ENCODE data around the gene PPARG.

Gene PPARG

DNA sequence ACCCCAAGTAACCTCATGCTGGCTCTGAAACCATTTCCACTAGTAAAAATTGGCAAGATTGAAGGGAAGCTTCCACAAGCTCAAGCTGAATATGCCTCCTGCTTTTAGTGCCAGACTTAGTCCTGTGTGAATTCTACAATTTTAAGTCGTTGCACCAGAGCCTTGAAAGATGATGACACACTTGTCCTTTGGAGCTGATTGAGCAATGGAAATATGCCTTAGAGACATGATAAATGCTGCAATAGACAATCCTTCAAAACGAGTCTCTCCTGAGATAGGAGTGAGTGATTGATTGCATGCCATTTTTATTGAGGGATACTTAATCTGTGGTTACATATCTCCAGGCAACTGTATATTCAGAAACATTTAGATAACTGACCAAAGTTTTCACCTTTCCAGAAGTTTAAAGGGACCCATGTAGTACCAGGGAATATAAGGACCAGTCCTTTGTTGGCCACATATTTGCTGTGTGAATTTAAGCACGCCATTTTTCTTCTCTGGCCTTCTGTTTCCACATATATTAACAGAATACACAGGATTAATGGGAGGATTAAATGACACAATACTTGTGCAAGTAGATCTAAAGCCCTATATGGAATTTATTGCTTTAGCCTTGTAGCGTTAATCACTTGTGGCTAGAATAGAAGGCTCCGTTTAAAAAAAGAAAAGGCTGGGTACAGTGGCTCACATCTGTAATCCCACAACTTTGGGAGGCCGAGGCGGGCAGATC, 65.1 kb downstream of the PPARG start:
- H3K4me1 ChIP-seq = peaks cover 4% of the 10 kb centered on the region
- no peak overlapping the region for H3K4me2 ChIP-seq (ENCODE audit: low read length)
- no peak overlapping the region for H3K4me3 ChIP-seq (ENCODE audit: low read depth, low read length)
- no peaks in the 10 kb centered on the region for H3K79me2 ChIP-seq
- TF ChIP-seq, protein P1, sequence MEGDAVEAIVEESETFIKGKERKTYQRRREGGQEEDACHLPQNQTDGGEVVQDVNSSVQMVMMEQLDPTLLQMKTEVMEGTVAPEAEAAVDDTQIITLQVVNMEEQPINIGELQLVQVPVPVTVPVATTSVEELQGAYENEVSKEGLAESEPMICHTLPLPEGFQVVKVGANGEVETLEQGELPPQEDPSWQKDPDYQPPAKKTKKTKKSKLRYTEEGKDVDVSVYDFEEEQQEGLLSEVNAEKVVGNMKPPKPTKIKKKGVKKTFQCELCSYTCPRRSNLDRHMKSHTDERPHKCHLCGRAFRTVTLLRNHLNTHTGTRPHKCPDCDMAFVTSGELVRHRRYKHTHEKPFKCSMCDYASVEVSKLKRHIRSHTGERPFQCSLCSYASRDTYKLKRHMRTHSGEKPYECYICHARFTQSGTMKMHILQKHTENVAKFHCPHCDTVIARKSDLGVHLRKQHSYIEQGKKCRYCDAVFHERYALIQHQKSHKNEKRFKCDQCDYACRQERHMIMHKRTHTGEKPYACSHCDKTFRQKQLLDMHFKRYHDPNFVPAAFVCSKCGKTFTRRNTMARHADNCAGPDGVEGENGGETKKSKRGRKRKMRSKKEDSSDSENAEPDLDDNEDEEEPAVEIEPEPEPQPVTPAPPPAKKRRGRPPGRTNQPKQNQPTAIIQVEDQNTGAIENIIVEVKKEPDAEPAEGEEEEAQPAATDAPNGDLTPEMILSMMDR (IDR thresholded peaks at IDR 0.05) = no peak
- no peaks in the 10 kb centered on the region for H3K27me3 ChIP-seq (ENCODE audit: control insufficient read depth, insufficient read depth, low read length)
- no peaks in the 10 kb centered on the region for H3K36me3 ChIP-seq (ENCODE audit: control insufficient read depth, insufficient read depth, low read length)
- no peak overlapping the region for H2AFZ ChIP-seq
- H3K27ac ChIP-seq = no peak overlapping the region
- no peaks in the 10 kb centered on the region for H3K9me3 ChIP-seq (ENCODE audit: control insufficient read depth, low read length)
- H3K9ac ChIP-seq = no peak overlapping the region

DNA sequence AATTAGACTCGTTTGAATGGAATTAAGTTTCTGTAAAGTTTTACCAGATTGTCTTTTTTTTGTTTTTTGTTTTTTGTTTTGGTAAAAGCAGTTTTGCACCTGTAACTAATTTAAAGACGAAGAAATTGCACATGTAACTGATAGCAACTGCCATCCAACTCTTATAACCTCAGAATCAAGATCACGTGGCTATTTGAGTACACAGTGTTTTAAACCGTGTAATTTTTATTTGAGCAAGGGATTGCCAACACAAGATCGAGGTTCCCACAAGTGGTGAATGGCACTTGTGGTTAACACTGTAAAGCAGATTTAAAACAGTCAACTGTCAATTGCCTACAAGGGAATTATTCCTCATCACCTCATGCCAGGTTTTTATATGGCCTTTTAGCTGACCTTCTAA, 67.3 kb downstream of the PPARG start:
- H3K4me2 ChIP-seq (ENCODE audit: low read length) = no peak overlapping the region
- H3K4me1 ChIP-seq = peaks cover 4% of the 10 kb centered on the region
- no peaks in the 10 kb centered on the region for H3K9me3 ChIP-seq (ENCODE audit: control insufficient read depth, low read length)
- peaks cover 2% of the 10 kb centered on the region for H3K79me2 ChIP-seq
- no peak overlapping the region for H2AFZ ChIP-seq
- TF ChIP-seq, protein P1 (IDR thresholded peaks at IDR 0.05) = no peak
- no peak overlapping the region for H3K27ac ChIP-seq
- no peaks in the 10 kb centered on the region for H3K36me3 ChIP-seq (ENCODE audit: control insufficient read depth, insufficient read depth, low read length)
- no peaks in the 10 kb centered on the region for H3K27me3 ChIP-seq (ENCODE audit: control insufficient read depth, insufficient read depth, low read length)
- no peak overlapping the region for H3K4me3 ChIP-seq (ENCODE audit: low read depth, low read length)
- no peak overlapping the region for H3K9ac ChIP-seq

DNA sequence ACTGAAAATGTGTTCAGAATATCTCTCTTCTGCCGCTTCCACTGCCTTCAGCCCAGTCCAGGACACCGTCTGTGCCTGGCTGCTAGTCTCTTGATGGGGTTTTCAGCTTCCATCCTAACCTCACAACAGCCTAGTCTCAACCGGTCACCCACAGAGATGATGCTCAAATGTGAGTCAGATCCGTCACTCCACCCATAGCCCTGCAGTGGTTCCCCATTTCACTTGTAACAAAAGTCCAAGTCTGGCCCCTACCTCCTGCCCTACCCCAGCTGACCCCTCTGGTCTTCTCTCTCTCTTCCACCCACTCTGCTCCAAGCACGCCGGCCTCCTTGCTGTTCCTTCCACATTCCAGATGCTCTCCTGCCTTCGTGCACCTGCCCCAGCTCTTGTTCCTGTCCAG, 68.1 kb downstream of the PPARG start:
- Histone ChIP-seq H3K27ac (no peak overlapping the region), H3K36me3 (ENCODE audit: control insufficient read depth, insufficient read depth, low read length) (no peaks in the 10 kb centered on the region), H3K4me2 (ENCODE audit: low read length) (no peak overlapping the region)

DNA sequence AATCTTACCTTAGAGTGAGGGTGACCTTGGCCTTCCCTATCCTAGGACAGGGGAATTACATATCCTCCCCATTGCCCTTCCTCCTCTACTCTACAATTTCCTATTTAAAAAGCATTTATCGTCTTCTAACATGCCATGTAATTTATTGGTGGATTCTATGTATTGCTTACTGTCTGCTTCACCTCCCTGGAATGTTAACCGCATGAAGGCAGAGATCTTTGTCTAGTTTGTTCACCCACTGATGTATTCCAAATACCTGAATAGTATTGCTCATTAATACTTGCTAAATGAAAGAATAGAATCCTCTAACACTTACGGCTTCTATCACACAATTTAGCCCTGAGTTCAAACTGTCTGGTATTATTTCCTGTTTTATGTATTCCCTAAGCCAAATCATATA, 68.6 kb downstream of the PPARG start:
- no peaks in the 10 kb centered on the region for H3K27me3 ChIP-seq (ENCODE audit: control insufficient read depth, insufficient read depth, low read length)
- H3K27ac ChIP-seq = no peak overlapping the region
- H3K4me3 ChIP-seq (ENCODE audit: low read depth, low read length) = no peak overlapping the region
- H3K9ac ChIP-seq = no peak overlapping the region
- no peak overlapping the region for H2AFZ ChIP-seq
- H3K4me2 ChIP-seq (ENCODE audit: low read length) = no peak overlapping the region
- H3K36me3 ChIP-seq (ENCODE audit: control insufficient read depth, insufficient read depth, low read length) = no peaks in the 10 kb centered on the region
- H3K4me1 ChIP-seq = no peaks in the 10 kb centered on the region
- TF ChIP-seq, protein P1 (IDR thresholded peaks at IDR 0.05) = no peak
- H3K9me3 ChIP-seq (ENCODE audit: control insufficient read depth, low read length) = no peaks in the 10 kb centered on the region
- peaks cover 2% of the 10 kb centered on the region for H3K79me2 ChIP-seq

More for the DNA sequence above, 68.1 kb downstream of the PPARG start:
- Histone ChIP-seq H3K9ac (no peak overlapping the region), H3K4me1 (no peaks in the 10 kb centered on the region), H3K27me3 (ENCODE audit: control insufficient read depth, insufficient read depth, low read length) (no peaks in the 10 kb centered on the region), H3K9me3 (ENCODE audit: control insufficient read depth, low read length) (no peaks in the 10 kb centered on the region), H2AFZ (no peak overlapping the region), H3K79me2 (peaks cover 2% of the 10 kb centered on the region), H3K4me3 (ENCODE audit: low read depth, low read length) (no peak overlapping the region)
- TF ChIP-seq, protein P1 (IDR thresholded peaks at IDR 0.05) = no peak
